Nephron progenitor cell (in vitro differentiated cells): ENCODE results near the gene MYRFL.

Source experiments
- DNase-seq: peaks from one replicate; pipeline ENCODE4 v3.0.0; 2021
- H3K27ac Mint-ChIP-seq: 2 replicates; pipeline ENCODE4 v1.8.0; 2021; ENCODE audit warnings: mild to moderate bottlenecking, moderate library complexity, mixed read lengths
- H3K27me3 Mint-ChIP-seq: 2 replicates; pipeline ENCODE4 v1.8.0; 2021; ENCODE audit warnings: mild to moderate bottlenecking, low read depth, mixed read lengths; ENCODE audit not compliant: poor library complexity
- H3K36me3 Mint-ChIP-seq: 2 replicates; pipeline ENCODE4 v1.8.0; 2021; ENCODE audit warnings: low read depth, mixed read lengths
- H3K4me1 Mint-ChIP-seq: 2 replicates; pipeline ENCODE4 v1.8.0; 2021; ENCODE audit warnings: mixed read lengths
- H3K4me3 Mint-ChIP-seq: 2 replicates; pipeline ENCODE4 v1.8.0; 2021; ENCODE audit warnings: mild to moderate bottlenecking, moderate library complexity, mixed read lengths
- H3K9me3 Mint-ChIP-seq: 2 replicates; pipeline ENCODE4 v1.8.0; 2021; ENCODE audit warnings: mild to moderate bottlenecking, moderate library complexity, mixed read lengths
- CTCF ChIP-seq: fragments of 200-600 bp; sonication (generic); IDR thresholded peaks from 2 replicates; pipeline ENCODE4 v1.5.0; 2021; ENCODE audit warnings: antibody characterized with exemption

Gene MYRFL

GRCh38 chr12:69934011-69934410 lies 109.0 kb downstream of the MYRFL start:
- Mint-ChIP-seq H3K27ac (no peak overlapping the region), H3K4me1 (peaks cover 70% of the 10 kb centered on the region), H3K27me3 (peaks cover 2% of the 10 kb centered on the region), H3K4me3 (no peak overlapping the region), H3K9me3 (peaks cover 14% of the 10 kb centered on the region), H3K36me3 (peaks cover 7% of the 10 kb centered on the region)
- no peak for DNase-seq
- TF ChIP-seq CTCF = no peak

- Mint-ChIP-seq H3K36me3 (peaks cover 11% of the 10 kb centered on the region), H3K4me1 (peaks cover 59% of the 10 kb centered on the region), H3K27ac (no peak overlapping the region), H3K27me3 (no peaks in the 10 kb centered on the region), H3K4me3 (no peak overlapping the region), H3K9me3 (peaks cover 21% of the 10 kb centered on the region)
- no peak for TF ChIP-seq CTCF
- no peak for DNase-seq
These were observed 110.6 kb downstream of the MYRFL start for GRCh38 chr12:69935651-69936100.

GRCh38 chr12:69936214-69936731 lies 111.2 kb downstream of the MYRFL start:
- DNase-seq = no peak
- Mint-ChIP-seq H3K4me1 (peaks cover 56% of the 10 kb centered on the region), H3K27ac (peak overlapping the region; percentile 69), H3K36me3 (peaks cover 11% of the 10 kb centered on the region), H3K4me3 (no peak overlapping the region), H3K27me3 (no peaks in the 10 kb centered on the region), H3K9me3 (peaks cover 21% of the 10 kb centered on the region)
- no peak for TF ChIP-seq CTCF

GRCh38 chr12:69936766-69937165 lies 111.7 kb downstream of the MYRFL start:
- no peak for TF ChIP-seq CTCF
- Mint-ChIP-seq H3K9me3 (peaks cover 21% of the 10 kb centered on the region), H3K27me3 (no peaks in the 10 kb centered on the region), H3K36me3 (peaks cover 11% of the 10 kb centered on the region), H3K4me1 (peaks cover 51% of the 10 kb centered on the region), H3K27ac (no peak overlapping the region), H3K4me3 (no peak overlapping the region)
- DNase-seq = no peak

- Mint-ChIP-seq H3K27ac (no peak overlapping the region), H3K9me3 (peaks cover 14% of the 10 kb centered on the region), H3K36me3 (no peaks in the 10 kb centered on the region), H3K27me3 (peaks cover 6% of the 10 kb centered on the region), H3K4me1 (peaks cover 9% of the 10 kb centered on the region), H3K4me3 (no peak overlapping the region)
- no peak for TF ChIP-seq CTCF
- DNase-seq = no peak
These were observed 122.1 kb downstream of the MYRFL start for GRCh38 chr12:69947123-69947522.

- no peak for DNase-seq
These were observed 122.9 kb downstream of the MYRFL start for GRCh38 chr12:69947897-69948296.

More at GRCh38 chr12:69947897-69948296, 122.9 kb downstream of the MYRFL start:
- peaks cover 6% of the 10 kb centered on the region for H3K27me3 Mint-ChIP-seq
- peaks cover 16% of the 10 kb centered on the region for H3K4me1 Mint-ChIP-seq
- H3K9me3 Mint-ChIP-seq = peaks cover 14% of the 10 kb centered on the region
- no peak for TF ChIP-seq CTCF
- H3K36me3 Mint-ChIP-seq = no peaks in the 10 kb centered on the region
- no peak overlapping the region for H3K27ac Mint-ChIP-seq
- H3K4me3 Mint-ChIP-seq = no peak overlapping the region
